ENCODE measurements around the gene AP4S1. TPM values are rescaled to one million over a fixed set of nuclear protein-coding genes. Genes with fewer than 3 reads are reported as not detected.

Gene AP4S1
- total RNA-seq, 4 donors from 2014 or later, result 2.0 to 5.7 (median 4.2) TPM

DNA sequence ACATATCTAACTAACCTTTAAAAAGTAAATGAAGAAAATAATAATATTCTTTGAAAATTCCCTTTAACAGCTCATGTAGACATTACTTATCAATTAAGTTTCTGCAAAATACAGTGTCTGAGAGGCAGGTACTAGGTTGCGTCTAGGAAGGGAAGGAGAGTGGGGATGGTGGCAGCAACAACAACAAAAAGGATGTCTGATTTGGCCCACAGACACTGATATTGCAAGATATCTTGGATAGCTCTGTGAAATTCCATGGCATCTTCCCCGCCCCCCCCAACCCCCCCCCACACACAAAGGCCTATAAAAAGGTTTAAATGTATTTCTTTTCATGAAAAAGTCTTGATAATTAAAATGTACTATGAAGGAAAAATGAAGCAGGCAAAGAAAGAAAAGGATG lies 41.6 kb upstream of the AP4S1 start:
- Histone ChIP-seq H3K4me3 (no peak overlapping the region), H3K36me3 (peaks cover 0 to 4% (median 0%) of the 10 kb centered on the region in 3 donors), H3K27ac (no peak overlapping the region), H3K9me3 (no peaks in the 10 kb centered on the region), H3K4me1 (peaks cover 0 to 29% (median 0%) of the 10 kb centered on the region in 3 donors), H3K27me3 (no peaks in the 10 kb centered on the region)
- 80 to 83% methylated on average over 2 of the region's 2 CpGs for whole genome bisulfite sequencing, 2 donors
- no peak for DNase-seq
- TF ChIP-seq POLR2A (IDR thresholded peaks at IDR 0.05), result no peak
- TF ChIP-seq, protein P1, sequence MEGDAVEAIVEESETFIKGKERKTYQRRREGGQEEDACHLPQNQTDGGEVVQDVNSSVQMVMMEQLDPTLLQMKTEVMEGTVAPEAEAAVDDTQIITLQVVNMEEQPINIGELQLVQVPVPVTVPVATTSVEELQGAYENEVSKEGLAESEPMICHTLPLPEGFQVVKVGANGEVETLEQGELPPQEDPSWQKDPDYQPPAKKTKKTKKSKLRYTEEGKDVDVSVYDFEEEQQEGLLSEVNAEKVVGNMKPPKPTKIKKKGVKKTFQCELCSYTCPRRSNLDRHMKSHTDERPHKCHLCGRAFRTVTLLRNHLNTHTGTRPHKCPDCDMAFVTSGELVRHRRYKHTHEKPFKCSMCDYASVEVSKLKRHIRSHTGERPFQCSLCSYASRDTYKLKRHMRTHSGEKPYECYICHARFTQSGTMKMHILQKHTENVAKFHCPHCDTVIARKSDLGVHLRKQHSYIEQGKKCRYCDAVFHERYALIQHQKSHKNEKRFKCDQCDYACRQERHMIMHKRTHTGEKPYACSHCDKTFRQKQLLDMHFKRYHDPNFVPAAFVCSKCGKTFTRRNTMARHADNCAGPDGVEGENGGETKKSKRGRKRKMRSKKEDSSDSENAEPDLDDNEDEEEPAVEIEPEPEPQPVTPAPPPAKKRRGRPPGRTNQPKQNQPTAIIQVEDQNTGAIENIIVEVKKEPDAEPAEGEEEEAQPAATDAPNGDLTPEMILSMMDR (IDR thresholded peaks at IDR 0.05), result no peak
- intact Hi-C loops (cut with DNase I), result loop anchor here (5.0 kb wide), 1 partner anchor 98 kb away; no protein-coding TSS in a partner anchor

DNA sequence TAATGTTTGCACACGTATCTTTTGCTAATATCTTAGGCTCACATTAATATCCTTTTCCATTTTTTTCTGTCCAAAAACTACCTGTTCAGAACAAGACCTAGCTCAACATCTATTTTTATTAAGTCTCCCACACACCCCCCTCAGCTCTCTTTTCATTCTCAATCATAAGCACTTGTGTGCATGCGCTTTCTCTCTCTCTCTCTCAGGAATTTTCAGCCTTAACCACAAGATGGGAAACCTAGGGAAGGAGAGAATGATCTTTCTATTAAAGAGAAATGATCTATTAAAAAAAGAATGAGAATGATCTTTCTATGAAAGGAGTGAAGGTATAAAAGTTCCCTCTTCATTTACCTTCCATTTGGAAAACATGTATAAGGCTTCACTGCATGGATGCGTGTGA lies 39.7 kb upstream of the AP4S1 start:
- no peak overlapping the region for H3K27ac ChIP-seq
- H3K27me3 ChIP-seq, result no peaks in the 10 kb centered on the region
- WGBS, 2 donors, result 89 to 90% methylated on average over 3 of the region's 3 CpGs
- peaks cover 0 to 34% (median 0%) of the 10 kb centered on the region in 3 donors for H3K4me1 ChIP-seq
- H3K9me3 ChIP-seq, result no peaks in the 10 kb centered on the region
- no peak for TF ChIP-seq POLR2A (IDR thresholded peaks at IDR 0.05)
- TF ChIP-seq, protein P1 (IDR thresholded peaks at IDR 0.05), result no peak
- no peak overlapping the region for H3K4me3 ChIP-seq
- intact Hi-C loops (cut with DNase I), result no loop called here
- H3K36me3 ChIP-seq, result peaks cover 0 to 4% (median 0%) of the 10 kb centered on the region in 3 donors
- no peak for DNase-seq

DNA sequence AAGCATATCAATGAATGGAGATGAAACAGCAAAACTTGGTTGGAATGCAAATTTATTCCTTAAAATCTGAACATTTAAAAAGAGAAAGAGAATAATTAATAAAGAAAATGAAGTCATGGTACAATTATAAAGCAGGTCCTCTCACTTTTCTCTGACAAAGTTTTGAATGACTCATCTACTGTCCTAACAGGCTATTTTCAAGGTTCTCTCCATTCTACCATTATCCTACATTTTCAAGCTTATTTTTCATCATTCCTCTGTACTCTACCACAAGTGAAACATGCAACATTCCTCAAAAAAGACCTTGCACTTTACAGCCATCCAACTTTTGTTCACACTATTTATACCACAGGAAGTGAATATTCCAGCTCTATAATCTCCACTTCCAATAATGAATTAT lies 36.9 kb upstream of the AP4S1 start:
- intact Hi-C loops (cut with DNase I), result no loop called here
- no peak for TF ChIP-seq POLR2A (IDR thresholded peaks at IDR 0.05)
- TF ChIP-seq, protein P1 (IDR thresholded peaks at IDR 0.05), result no peak
- Histone ChIP-seq H3K27ac (no peak overlapping the region), H3K27me3 (no peaks in the 10 kb centered on the region), H3K4me3 (no peak overlapping the region), H3K9me3 (no peaks in the 10 kb centered on the region), H3K36me3 (peaks cover 0 to 4% (median 0%) of the 10 kb centered on the region in 3 donors), H3K4me1 (peaks cover 0 to 47% (median 0%) of the 10 kb centered on the region in 3 donors)
- DNase-seq, result no peak

DNA sequence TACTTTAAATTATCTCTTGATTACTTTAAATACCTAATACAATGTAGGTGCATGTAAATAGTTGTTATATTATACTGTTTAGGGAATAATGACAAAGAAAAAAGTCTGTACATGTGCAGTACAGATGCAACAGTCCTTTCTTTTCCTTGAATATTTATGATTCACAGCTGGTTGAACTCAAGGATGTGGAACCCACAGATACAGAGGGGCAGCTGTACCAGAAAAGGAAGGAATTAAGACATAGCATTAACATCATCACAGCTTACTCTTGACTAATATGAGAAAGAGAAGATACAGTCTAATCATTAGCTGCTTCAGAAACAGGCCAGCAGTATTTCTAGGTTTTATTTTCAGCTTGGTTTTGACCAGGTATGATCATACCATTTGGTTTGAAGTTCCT lies 34.7 kb upstream of the AP4S1 start:
- Histone ChIP-seq H3K4me1 (peaks cover 0 to 68% (median 12%) of the 10 kb centered on the region in 3 donors), H3K27me3 (no peaks in the 10 kb centered on the region)

DNA sequence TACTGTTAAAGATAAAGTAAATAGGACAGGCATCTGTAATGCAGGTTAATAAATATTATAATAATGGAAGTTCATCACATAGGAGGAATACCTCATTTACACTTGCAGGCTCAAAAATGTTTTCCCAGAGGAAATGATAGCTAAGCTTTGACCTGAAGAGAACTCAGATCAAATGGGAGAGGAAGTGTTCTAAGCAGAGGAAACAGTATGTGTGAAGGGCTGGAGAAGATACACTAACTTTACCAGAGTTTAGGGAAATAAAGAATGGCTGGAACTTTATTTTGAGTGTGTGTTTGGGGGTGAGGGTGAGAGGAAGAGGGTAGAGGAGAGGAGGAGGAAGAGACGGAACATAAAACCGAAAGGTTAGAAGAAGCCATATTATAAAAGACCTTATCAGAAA lies 34.0 kb upstream of the AP4S1 start:
- Histone ChIP-seq H3K9me3 (no peaks in the 10 kb centered on the region), H3K4me1 (peaks cover 0 to 74% (median 15%) of the 10 kb centered on the region in 3 donors), H3K27ac (no peak overlapping the region), H3K4me3 (no peak overlapping the region), H3K27me3 (no peaks in the 10 kb centered on the region), H3K36me3 (no peaks in the 10 kb centered on the region)
- WGBS, 2 donors, result 58 to 69% methylated on average over 2 of the region's 2 CpGs
- no peak for TF ChIP-seq POLR2A (IDR thresholded peaks at IDR 0.05)
- TF ChIP-seq, protein P1 (IDR thresholded peaks at IDR 0.05), result no peak
- intact Hi-C loops (cut with DNase I), result no loop called here
- no peak for DNase-seq

More for the DNA sequence above, 34.7 kb upstream of the AP4S1 start:
- no peak for DNase-seq
- intact Hi-C loops (cut with DNase I), result no loop called here
- no peak overlapping the region for H3K27ac ChIP-seq
- H3K36me3 ChIP-seq, result no peaks in the 10 kb centered on the region
- TF ChIP-seq, protein P1 (IDR thresholded peaks at IDR 0.05), result no peak
- TF ChIP-seq POLR2A (IDR thresholded peaks at IDR 0.05), result no peak
- no peak overlapping the region for H3K4me3 ChIP-seq
- no peaks in the 10 kb centered on the region for H3K9me3 ChIP-seq
